ENCODE results near the gene GRID2.

- TF ChIP-seq RFX5 (IDR thresholded peaks at IDR 0.05; ENCODE audit: low read depth, low read length) (no peak), MXI1 (IDR thresholded peaks at IDR 0.05; ENCODE audit: borderline replicate concordance, low read depth, low read length) (no peak), USF2 (IDR thresholded peaks at IDR 0.05; ENCODE audit: low read depth, low read length) (no peak), CTCF (conservative IDR thresholded peaks at IDR 0.05; ENCODE audit: low read depth, low read length) (no peak), RAD21 (IDR thresholded peaks at IDR 0.05; ENCODE audit: low read length) (no peak)
Observed at GRCh38 chr4:92599044-92599443, 295.3 kb downstream of the GRID2 start.
